ENCODE measurements around the gene HUNK. TPM values are rescaled to one million over a fixed set of nuclear protein-coding genes. Genes with fewer than 3 reads are reported as not detected.

Gene HUNK
- total RNA-seq, 1 experiment from 2014 or later = 4.8 TPM

DNA sequence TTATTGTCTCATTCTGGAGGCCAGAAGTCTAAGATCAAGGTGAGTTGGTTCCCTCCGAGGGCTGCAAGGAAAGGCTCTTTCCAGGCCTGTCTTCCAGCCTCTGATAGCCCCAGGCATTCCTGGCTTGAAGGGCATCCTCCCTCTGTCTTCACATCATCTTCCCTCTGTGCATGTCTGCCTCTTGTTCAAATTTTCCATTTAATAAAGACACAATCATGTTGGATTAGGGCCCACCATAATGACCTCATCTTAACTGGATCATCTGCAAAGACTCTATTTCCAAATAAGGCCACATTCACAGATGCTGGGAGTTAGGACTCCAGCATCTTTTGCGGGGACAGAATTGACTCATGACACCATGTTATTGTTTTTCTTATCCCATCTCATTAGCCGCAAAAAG, 24.5 kb downstream of the HUNK start:
- ChIA-PET CTCF (no interaction called here), POLR2A (no interaction called here)
- H3K4me1 ChIP-seq = peaks cover 49% of the 10 kb centered on the region
- BruUV-seq (replicated peaks) = no TSS peak
- TF ChIP-seq, protein P1, sequence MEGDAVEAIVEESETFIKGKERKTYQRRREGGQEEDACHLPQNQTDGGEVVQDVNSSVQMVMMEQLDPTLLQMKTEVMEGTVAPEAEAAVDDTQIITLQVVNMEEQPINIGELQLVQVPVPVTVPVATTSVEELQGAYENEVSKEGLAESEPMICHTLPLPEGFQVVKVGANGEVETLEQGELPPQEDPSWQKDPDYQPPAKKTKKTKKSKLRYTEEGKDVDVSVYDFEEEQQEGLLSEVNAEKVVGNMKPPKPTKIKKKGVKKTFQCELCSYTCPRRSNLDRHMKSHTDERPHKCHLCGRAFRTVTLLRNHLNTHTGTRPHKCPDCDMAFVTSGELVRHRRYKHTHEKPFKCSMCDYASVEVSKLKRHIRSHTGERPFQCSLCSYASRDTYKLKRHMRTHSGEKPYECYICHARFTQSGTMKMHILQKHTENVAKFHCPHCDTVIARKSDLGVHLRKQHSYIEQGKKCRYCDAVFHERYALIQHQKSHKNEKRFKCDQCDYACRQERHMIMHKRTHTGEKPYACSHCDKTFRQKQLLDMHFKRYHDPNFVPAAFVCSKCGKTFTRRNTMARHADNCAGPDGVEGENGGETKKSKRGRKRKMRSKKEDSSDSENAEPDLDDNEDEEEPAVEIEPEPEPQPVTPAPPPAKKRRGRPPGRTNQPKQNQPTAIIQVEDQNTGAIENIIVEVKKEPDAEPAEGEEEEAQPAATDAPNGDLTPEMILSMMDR (IDR thresholded peaks at IDR 0.05; ENCODE audit: insufficient read depth in 1 of 2, low read depth in 1 of 2, low read length in 1 of 2, severe bottlenecking in 1 of 2, unreplicated experiment in 1 of 2) = no peak
- no peaks in the 10 kb centered on the region for H3K36me3 ChIP-seq (ENCODE audit: control insufficient read depth, insufficient read depth, low read length)
- Mint-ChIP-seq H3K4me1 (ENCODE audit: low read depth, unreplicated experiment) (peaks cover 30% of the 10 kb centered on the region), H3K36me3 (ENCODE audit: insufficient read depth, unreplicated experiment) (peaks cover 6% of the 10 kb centered on the region), H3K27ac (ENCODE audit: unreplicated experiment) (no peak overlapping the region), H3K9me3 (ENCODE audit: unreplicated experiment) (no peaks in the 10 kb centered on the region), H3K27me3 (ENCODE audit: insufficient read depth, unreplicated experiment) (no peaks in the 10 kb centered on the region), H3K4me3 (ENCODE audit: unreplicated experiment) (no peak overlapping the region)
- no peaks in the 10 kb centered on the region for H3K27me3 ChIP-seq (replicated peaks; ENCODE audit: control insufficient read depth, insufficient read depth, low read length)
- intact Hi-C loops (cut with micrococcal nuclease; ENCODE audit: unreplicated experiment) = no loop called here
- no peaks in the 10 kb centered on the region for H3K9me3 ChIP-seq
- no peak overlapping the region for H3K4me3 ChIP-seq (ENCODE audit: low read depth, low read length)
- no peak for DNase-seq

- peak in 1 of 2 experiments; percentile 42 for DNase-seq
- Histone ChIP-seq H3K4me1 (peaks cover 50% of the 10 kb centered on the region), H3K4me3 (ENCODE audit: low read depth, low read length) (no peak overlapping the region), H3K9me3 (no peaks in the 10 kb centered on the region), H3K36me3 (ENCODE audit: control insufficient read depth, insufficient read depth, low read length) (no peaks in the 10 kb centered on the region), H3K27me3 (replicated peaks; ENCODE audit: control insufficient read depth, insufficient read depth, low read length) (no peaks in the 10 kb centered on the region)
- no peaks in the 10 kb centered on the region for H3K27me3 Mint-ChIP-seq (ENCODE audit: insufficient read depth, unreplicated experiment)
- CTCF ChIA-PET = no interaction called here
- peaks cover 6% of the 10 kb centered on the region for H3K36me3 Mint-ChIP-seq (ENCODE audit: insufficient read depth, unreplicated experiment)
- no TSS peak for BruUV-seq (replicated peaks)
- H3K4me3 Mint-ChIP-seq (ENCODE audit: unreplicated experiment) = no peak overlapping the region
- H3K27ac Mint-ChIP-seq (ENCODE audit: unreplicated experiment) = peak overlapping the region; percentile 86
- intact Hi-C loops (cut with micrococcal nuclease; ENCODE audit: unreplicated experiment) = no loop called here
- H3K9me3 Mint-ChIP-seq (ENCODE audit: unreplicated experiment) = no peaks in the 10 kb centered on the region
- H3K4me1 Mint-ChIP-seq (ENCODE audit: low read depth, unreplicated experiment) = peaks cover 30% of the 10 kb centered on the region
- POLR2A ChIA-PET = interaction anchor here (1.8 kb wide), 1 partner anchor 10 kb away, joined by 7 read pairs; no protein-coding TSS in a partner anchor
- TF ChIP-seq, protein P1 (IDR thresholded peaks at IDR 0.05; ENCODE audit: insufficient read depth in 1 of 2, low read depth in 1 of 2, low read length in 1 of 2, severe bottlenecking in 1 of 2, unreplicated experiment in 1 of 2) = no peak
These were observed 26.3 kb downstream of the HUNK start for GRCh38 chr21:31898933-31899630.

DNA sequence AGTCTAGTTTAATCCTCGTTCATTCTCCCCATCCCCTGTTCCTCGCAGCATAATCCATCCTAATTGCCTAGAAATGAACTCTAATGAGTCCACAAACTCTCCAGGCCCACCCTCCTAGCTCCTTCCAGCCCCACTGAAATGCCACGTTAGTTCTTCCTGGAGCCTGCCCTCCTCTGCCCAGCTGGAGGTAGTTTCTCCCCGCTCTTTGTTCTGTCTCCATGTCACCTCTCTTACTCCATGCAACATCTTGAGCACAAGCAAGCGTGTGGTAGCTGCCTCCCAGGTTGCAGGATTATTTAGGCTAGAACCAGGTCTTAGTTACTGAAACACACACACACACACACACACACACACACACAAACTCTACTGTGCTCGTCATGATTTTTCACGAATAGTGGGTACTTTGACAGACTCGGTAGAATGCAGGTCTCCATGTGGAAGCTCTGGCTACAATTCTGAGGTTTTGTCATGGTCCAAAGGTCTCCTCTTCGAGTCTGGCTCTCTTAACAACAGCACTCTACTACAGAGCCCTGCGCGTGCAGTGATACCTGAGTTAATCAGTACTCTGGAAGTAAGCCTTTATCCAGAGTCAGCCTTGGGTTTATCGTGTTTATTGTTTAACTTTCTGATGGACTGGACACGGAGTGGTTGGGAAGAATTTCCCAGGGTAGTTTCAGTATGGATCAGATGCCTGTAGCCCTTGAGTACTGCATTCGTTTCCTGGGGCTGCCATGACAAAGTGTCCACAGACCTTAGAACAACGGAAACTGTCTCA, 27.5 kb downstream of the HUNK start:
- CTCF ChIA-PET = interaction anchor here (1.0 to 1.1 kb wide), 2 partner anchors 34 to 358 kb away, joined by 3 to 4 read pairs; no protein-coding TSS in a partner anchor
- H3K9me3 ChIP-seq = no peaks in the 10 kb centered on the region
- no peaks in the 10 kb centered on the region for H3K27me3 Mint-ChIP-seq (ENCODE audit: insufficient read depth, unreplicated experiment)
- intact Hi-C loops (cut with micrococcal nuclease; ENCODE audit: unreplicated experiment) = loop anchor here (1.0 to 2.0 kb wide), 2 partner anchors 9 to 24 kb away; no protein-coding TSS in a partner anchor
- H3K36me3 ChIP-seq (ENCODE audit: control insufficient read depth, insufficient read depth, low read length) = no peaks in the 10 kb centered on the region
- POLR2A ChIA-PET = interaction anchor here (0.6 to 1.8 kb wide), 2 partner anchors 9 to 11 kb away, joined by 5 to 7 read pairs; no protein-coding TSS in a partner anchor
- peaks cover 6% of the 10 kb centered on the region for H3K36me3 Mint-ChIP-seq (ENCODE audit: insufficient read depth, unreplicated experiment)
- TF ChIP-seq, protein P1 (IDR thresholded peaks at IDR 0.05; ENCODE audit: insufficient read depth in 1 of 2, low read depth in 1 of 2, low read length in 1 of 2, severe bottlenecking in 1 of 2, unreplicated experiment in 1 of 2) = no peak
- H3K9me3 Mint-ChIP-seq (ENCODE audit: unreplicated experiment) = no peaks in the 10 kb centered on the region
- peak overlapping the region; percentile 45 for H3K4me3 Mint-ChIP-seq (ENCODE audit: unreplicated experiment)
- no peaks in the 10 kb centered on the region for H3K27me3 ChIP-seq (replicated peaks; ENCODE audit: control insufficient read depth, insufficient read depth, low read length)
- DNase-seq = peak; percentile 74 to 89
- H3K4me1 ChIP-seq = peaks cover 38% of the 10 kb centered on the region
- no TSS peak for BruUV-seq (replicated peaks)
- H3K4me3 ChIP-seq (ENCODE audit: low read depth, low read length) = no peak overlapping the region
- H3K4me1 Mint-ChIP-seq (ENCODE audit: low read depth, unreplicated experiment) = peaks cover 37% of the 10 kb centered on the region
- H3K27ac Mint-ChIP-seq (ENCODE audit: unreplicated experiment) = peak overlapping the region; percentile 86
